HEK293 (cell line): Measurements from ENCODE around the gene HSF2BP.

ENCODE experiments used
- CTCF ChIA-PET: fragments of 350-600 bp; formaldehyde crosslinking; extraction: SDS; loops from one replicate; lab custom pipeline; 2021; ENCODE audit warnings: antibody characterized with exemption; lab: Yijun Ruan, JAX
- POLR2A ChIA-PET: fragments of 300-600 bp; formaldehyde crosslinking; extraction: SDS; loops from one replicate; lab custom pipeline; 2020; ENCODE audit warnings: antibody characterized with exemption, inconsistent platforms; lab: Yijun Ruan, JAX
- H3K27ac ChIP-seq: fragments of 200-500 bp; sonication (Bioruptor generic); 2 replicates; pipeline ENCODE4 v1.5.1; 2014; ENCODE audit warnings: low read depth, low read length, control low read depth, inconsistent platforms; ENCODE audit errors: extremely low read depth
- H3K36me3 ChIP-seq, 2 experiments: fragments of 200-500 bp in 1 of 2; sonication (Bioruptor generic) in 1 of 2; 1 replicate in 1 of 2; 2 replicates in 1 of 2; pipeline ENCODE4 v1.5.1; 2014 to 2017; ENCODE audit warnings: inconsistent platforms in 2 of 2, low read length in 2 of 2; ENCODE audit not compliant: control insufficient read depth in 2 of 2, insufficient read depth in 1 of 2
- H3K4me1 ChIP-seq: fragments of 200-500 bp; sonication (Bioruptor generic); 2 replicates; pipeline ENCODE4 v1.5.1; 2014; ENCODE audit warnings: mild to moderate bottlenecking, low read length, inconsistent platforms; ENCODE audit not compliant: control insufficient read depth, insufficient read depth
- H3K4me3 ChIP-seq: 2 replicates; pipeline ENCODE4 v1.5.1; 2011; ENCODE audit warnings: low read depth, mild to moderate bottlenecking, control low read depth, low read length, moderate library complexity
- H3K9me3 ChIP-seq: fragments of 200-500 bp; sonication (Bioruptor generic); 2 replicates; pipeline ENCODE4 v1.5.1; 2014; ENCODE audit warnings: low read depth, low read length, inconsistent platforms; ENCODE audit not compliant: control insufficient read depth, insufficient read depth
- EGR2 ChIP-seq: fragments of 450-650 bp; formaldehyde crosslinking; IDR thresholded peaks from 2 replicates; pipeline ENCODE4 v1.5.1; 2016; ENCODE audit warnings: low read depth, missing biosample characterization, missing genetic modification characterization
- FEZF1 ChIP-seq: fragments of 450-650 bp; formaldehyde crosslinking; IDR thresholded peaks from 2 replicates; pipeline ENCODE4 v1.5.1; 2016; ENCODE audit warnings: missing biosample characterization, missing genetic modification characterization
- GLIS1 ChIP-seq: fragments of 450-650 bp; formaldehyde crosslinking; IDR thresholded peaks from 2 replicates; pipeline ENCODE4 v1.5.1; 2016; ENCODE audit warnings: missing biosample characterization, missing genetic modification characterization
- KLF1 ChIP-seq: fragments of 450-650 bp; formaldehyde crosslinking; IDR thresholded peaks from 2 replicates; pipeline ENCODE4 v1.5.1; 2016; ENCODE audit warnings: missing biosample characterization, missing genetic modification characterization
- KLF8 ChIP-seq: fragments of 450-650 bp; formaldehyde crosslinking; IDR thresholded peaks from 2 replicates; pipeline ENCODE4 v1.5.1; 2016; ENCODE audit warnings: missing biosample characterization, missing genetic modification characterization
- KLF9 ChIP-seq: fragments of 450-650 bp; formaldehyde crosslinking; IDR thresholded peaks from 2 replicates; pipeline ENCODE4 v1.5.1; 2016; ENCODE audit warnings: missing biosample characterization, missing genetic modification characterization, low read depth
- PATZ1 ChIP-seq: fragments of 450-650 bp; formaldehyde crosslinking; IDR thresholded peaks from 2 replicates; pipeline ENCODE4 v1.5.1; 2016; ENCODE audit warnings: missing biosample characterization, missing genetic modification characterization
- SCRT2 ChIP-seq: fragments of 450-650 bp; formaldehyde crosslinking; IDR thresholded peaks from 2 replicates; pipeline ENCODE4 v1.5.1; 2016; ENCODE audit warnings: missing biosample characterization, missing genetic modification characterization
- SP2 ChIP-seq: fragments of 450-650 bp; formaldehyde crosslinking; IDR thresholded peaks from 2 replicates; pipeline ENCODE4 v1.5.1; 2016; ENCODE audit warnings: missing biosample characterization, missing genetic modification characterization
- TRIM28 ChIP-seq: IDR thresholded peaks from 2 replicates; pipeline ENCODE4 v1.6.1; 2011; ENCODE audit warnings: low read length, control low read depth, borderline replicate concordance
- YY1 ChIP-seq: fragments of 450-650 bp; formaldehyde crosslinking; IDR thresholded peaks from 2 replicates; pipeline ENCODE4 v1.5.1; 2018; ENCODE audit warnings: missing biosample characterization, missing genetic modification characterization
- ZBTB21 ChIP-seq: fragments of 450-650 bp; formaldehyde crosslinking; IDR thresholded peaks from 2 replicates; pipeline ENCODE4 v1.5.1; 2017; ENCODE audit warnings: missing biosample characterization, missing genetic modification characterization
- ZBTB44 ChIP-seq: fragments of 450-650 bp; IDR thresholded peaks from 2 replicates; pipeline ENCODE4 v1.5.1; 2018; ENCODE audit warnings: missing biosample characterization, mild to moderate bottlenecking, missing genetic modification characterization
- ZBTB7A ChIP-seq: fragments of 450-650 bp; formaldehyde crosslinking; IDR thresholded peaks from 2 replicates; pipeline ENCODE4 v1.5.1; 2016; ENCODE audit warnings: low read depth, missing biosample characterization, missing genetic modification characterization
- ZFP37 ChIP-seq: fragments of 450-650 bp; formaldehyde crosslinking; IDR thresholded peaks from 2 replicates; pipeline ENCODE4 v1.5.1; 2016; ENCODE audit warnings: missing biosample characterization, missing genetic modification characterization
- ZNF404 ChIP-seq: fragments of 450-650 bp; formaldehyde crosslinking; IDR thresholded peaks from 2 replicates; pipeline ENCODE4 v1.5.1; 2017; ENCODE audit warnings: missing biosample characterization, missing genetic modification characterization
- ZNF558 ChIP-seq: fragments of 450-650 bp; formaldehyde crosslinking; IDR thresholded peaks from 2 replicates; pipeline ENCODE4 v1.5.1; 2016; ENCODE audit warnings: missing biosample characterization, missing genetic modification characterization
- ZNF600 ChIP-seq: fragments of 450-650 bp; formaldehyde crosslinking; IDR thresholded peaks from 2 replicates; pipeline ENCODE4 v1.5.1; 2016; ENCODE audit warnings: missing biosample characterization, missing genetic modification characterization
- ZNF629 ChIP-seq: fragments of 450-650 bp; formaldehyde crosslinking; IDR thresholded peaks from 2 replicates; pipeline ENCODE4 v1.5.1; 2017; ENCODE audit warnings: missing biosample characterization, missing genetic modification characterization
- ZNF747 ChIP-seq: fragments of 450-650 bp; formaldehyde crosslinking; IDR thresholded peaks from 2 replicates; pipeline ENCODE4 v1.5.1; 2016; ENCODE audit warnings: missing biosample characterization, missing genetic modification characterization
- ZNF777 ChIP-seq: fragments of 450-650 bp; formaldehyde crosslinking; IDR thresholded peaks from 2 replicates; pipeline ENCODE4 v1.5.1; 2017; ENCODE audit warnings: missing biosample characterization, missing genetic modification characterization, borderline replicate concordance
- TF ChIP-seq, protein P1 (sequence below): fragments of 450-650 bp; formaldehyde crosslinking; IDR thresholded peaks from 2 replicates; pipeline ENCODE4 v1.5.1; 2016; ENCODE audit warnings: missing biosample characterization, missing genetic modification characterization
- TF ChIP-seq, protein P2 (sequence below): fragments of 450-650 bp; formaldehyde crosslinking; IDR thresholded peaks from 2 replicates; pipeline ENCODE4 v1.5.1; 2016; ENCODE audit warnings: missing biosample characterization, missing genetic modification characterization
- TF ChIP-seq, protein P3 (sequence below): fragments of 450-650 bp; formaldehyde crosslinking; IDR thresholded peaks from 2 replicates; pipeline ENCODE4 v1.5.1; 2016; ENCODE audit warnings: missing biosample characterization, missing genetic modification characterization
- TF ChIP-seq, protein P4 (sequence below): sonication (generic); formaldehyde crosslinking; IDR thresholded peaks from 2 replicates; pipeline ENCODE4 v1.8.1; 2022; ENCODE audit warnings: mild to moderate bottlenecking, moderate library complexity, missing genetic modification reagents
- TF ChIP-seq, protein P5 (sequence below): fragments of 450-650 bp; formaldehyde crosslinking; IDR thresholded peaks from 2 replicates; pipeline ENCODE4 v1.5.1; 2016; ENCODE audit warnings: missing biosample characterization, missing genetic modification characterization

HSF2BP gene

DNA sequence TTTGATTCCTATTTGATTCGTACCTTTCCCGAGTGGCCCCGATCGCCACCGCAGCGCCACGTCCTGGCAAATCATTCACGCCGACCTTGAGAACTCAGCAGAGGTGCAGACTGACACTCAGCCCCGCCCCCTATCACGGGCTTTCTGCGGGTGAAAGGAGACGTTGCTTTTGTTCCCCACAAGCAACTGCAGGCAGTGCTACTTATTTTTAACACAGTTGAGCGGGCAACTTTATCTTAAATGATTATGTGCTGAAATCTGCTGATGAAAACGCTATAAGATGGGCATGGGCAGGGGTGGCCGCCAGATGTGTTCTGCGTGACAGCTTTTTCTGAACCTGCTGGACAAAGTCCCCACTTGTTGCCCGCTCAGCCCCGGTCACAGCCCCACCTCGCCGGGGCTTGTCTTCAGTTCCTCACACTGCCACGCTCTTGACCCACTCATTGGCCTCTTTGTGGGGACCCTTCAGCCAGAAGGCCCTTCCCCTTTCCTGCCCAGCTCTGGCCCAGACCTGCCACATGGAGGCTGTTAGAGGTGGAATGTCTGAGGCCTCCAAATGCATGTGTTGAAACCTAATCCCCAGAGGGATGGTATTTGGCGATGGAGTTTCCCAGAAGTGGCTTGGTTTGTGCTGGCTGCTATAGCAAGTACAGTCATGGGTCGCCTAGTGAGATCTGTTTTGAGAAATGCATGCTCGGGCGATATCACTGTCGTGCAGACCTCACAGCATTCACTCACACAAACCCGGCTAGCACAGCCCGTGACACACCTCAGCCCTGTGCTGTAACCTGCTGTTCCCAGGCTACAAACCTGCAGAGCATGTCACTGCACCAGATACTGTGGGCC lies 44.0 kb upstream of the HSF2BP start (continued):
- TF ChIP-seq, protein P1, sequence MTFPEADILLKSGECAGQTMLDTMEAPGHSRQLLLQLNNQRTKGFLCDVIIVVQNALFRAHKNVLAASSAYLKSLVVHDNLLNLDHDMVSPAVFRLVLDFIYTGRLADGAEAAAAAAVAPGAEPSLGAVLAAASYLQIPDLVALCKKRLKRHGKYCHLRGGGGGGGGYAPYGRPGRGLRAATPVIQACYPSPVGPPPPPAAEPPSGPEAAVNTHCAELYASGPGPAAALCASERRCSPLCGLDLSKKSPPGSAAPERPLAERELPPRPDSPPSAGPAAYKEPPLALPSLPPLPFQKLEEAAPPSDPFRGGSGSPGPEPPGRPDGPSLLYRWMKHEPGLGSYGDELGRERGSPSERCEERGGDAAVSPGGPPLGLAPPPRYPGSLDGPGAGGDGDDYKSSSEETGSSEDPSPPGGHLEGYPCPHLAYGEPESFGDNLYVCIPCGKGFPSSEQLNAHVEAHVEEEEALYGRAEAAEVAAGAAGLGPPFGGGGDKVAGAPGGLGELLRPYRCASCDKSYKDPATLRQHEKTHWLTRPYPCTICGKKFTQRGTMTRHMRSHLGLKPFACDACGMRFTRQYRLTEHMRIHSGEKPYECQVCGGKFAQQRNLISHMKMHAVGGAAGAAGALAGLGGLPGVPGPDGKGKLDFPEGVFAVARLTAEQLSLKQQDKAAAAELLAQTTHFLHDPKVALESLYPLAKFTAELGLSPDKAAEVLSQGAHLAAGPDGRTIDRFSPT (tag by site-specific recombination), result no peak
- TF ChIP-seq, protein P2, sequence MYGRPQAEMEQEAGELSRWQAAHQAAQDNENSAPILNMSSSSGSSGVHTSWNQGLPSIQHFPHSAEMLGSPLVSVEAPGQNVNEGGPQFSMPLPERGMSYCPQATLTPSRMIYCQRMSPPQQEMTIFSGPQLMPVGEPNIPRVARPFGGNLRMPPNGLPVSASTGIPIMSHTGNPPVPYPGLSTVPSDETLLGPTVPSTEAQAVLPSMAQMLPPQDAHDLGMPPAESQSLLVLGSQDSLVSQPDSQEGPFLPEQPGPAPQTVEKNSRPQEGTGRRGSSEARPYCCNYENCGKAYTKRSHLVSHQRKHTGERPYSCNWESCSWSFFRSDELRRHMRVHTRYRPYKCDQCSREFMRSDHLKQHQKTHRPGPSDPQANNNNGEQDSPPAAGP (tag by site-specific recombination), result no peak
- TF ChIP-seq, protein P3, sequence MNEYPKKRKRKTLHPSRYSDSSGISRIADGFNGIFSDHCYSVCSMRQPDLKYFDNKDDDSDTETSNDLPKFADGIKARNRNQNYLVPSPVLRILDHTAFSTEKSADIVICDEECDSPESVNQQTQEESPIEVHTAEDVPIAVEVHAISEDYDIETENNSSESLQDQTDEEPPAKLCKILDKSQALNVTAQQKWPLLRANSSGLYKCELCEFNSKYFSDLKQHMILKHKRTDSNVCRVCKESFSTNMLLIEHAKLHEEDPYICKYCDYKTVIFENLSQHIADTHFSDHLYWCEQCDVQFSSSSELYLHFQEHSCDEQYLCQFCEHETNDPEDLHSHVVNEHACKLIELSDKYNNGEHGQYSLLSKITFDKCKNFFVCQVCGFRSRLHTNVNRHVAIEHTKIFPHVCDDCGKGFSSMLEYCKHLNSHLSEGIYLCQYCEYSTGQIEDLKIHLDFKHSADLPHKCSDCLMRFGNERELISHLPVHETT, result no peak
- TF ChIP-seq ZNF600 (tag by site-specific recombination) (no peak), ZBTB7A (tag by site-specific recombination) (no peak), ZNF404 (tag by site-specific recombination) (no peak), ZNF629 (tag by site-specific recombination) (no peak), ZNF747 (tag by site-specific recombination) (no peak), KLF1 (tag by site-specific recombination) (no peak), KLF9 (tag by site-specific recombination) (no peak), SCRT2 (peak; percentile 85), KLF8 (tag by site-specific recombination) (no peak), ZFP37 (tag by site-specific recombination) (no peak), GLIS1 (tag by site-specific recombination) (no peak), ZNF558 (tag by site-specific recombination) (no peak), TRIM28 (no peak), SP2 (tag by site-specific recombination) (no peak), ZBTB21 (tag by site-specific recombination) (no peak)
- TF ChIP-seq, protein P4, sequence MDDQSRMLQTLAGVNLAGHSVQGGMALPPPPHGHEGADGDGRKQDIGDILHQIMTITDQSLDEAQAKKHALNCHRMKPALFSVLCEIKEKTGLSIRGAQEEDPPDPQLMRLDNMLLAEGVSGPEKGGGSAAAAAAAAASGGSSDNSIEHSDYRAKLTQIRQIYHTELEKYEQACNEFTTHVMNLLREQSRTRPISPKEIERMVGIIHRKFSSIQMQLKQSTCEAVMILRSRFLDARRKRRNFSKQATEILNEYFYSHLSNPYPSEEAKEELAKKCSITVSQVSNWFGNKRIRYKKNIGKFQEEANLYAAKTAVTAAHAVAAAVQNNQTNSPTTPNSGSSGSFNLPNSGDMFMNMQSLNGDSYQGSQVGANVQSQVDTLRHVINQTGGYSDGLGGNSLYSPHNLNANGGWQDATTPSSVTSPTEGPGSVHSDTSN (CRISPR knock-in tag), result no peak
- TF ChIP-seq, protein P5, sequence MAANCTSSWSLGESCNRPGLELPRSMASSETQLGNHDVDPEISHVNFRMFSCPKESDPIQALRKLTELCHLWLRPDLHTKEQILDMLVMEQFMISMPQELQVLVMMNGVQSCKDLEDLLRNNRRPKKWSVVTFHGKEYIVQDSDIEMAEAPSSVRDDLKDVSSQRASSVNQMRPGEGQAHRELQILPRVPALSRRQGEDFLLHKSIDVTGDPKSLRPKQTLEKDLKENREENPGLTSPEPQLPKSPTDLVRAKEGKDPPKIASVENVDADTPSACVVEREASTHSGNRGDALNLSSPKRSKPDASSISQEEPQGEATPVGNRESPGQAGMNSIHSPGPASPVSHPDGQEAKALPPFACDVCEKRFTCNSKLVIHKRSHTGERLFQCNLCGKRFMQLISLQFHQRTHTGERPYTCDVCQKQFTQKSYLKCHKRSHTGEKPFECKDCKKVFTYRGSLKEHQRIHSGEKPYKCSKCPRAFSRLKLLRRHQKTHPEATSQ (tag by site-specific recombination), result no peak

DNA sequence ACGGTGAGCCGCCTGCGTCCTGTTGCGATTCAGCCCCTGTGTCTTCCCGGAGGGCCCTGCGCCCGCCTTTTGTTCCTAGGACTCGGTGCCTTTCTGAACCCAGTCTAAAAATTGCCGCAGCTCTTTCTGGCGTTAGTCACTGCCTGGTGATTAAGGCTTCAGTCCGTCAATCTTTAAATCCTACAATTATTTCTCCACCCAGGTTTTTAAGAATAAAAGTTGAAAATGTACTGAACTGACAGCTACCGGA lies 43.4 kb upstream of the HSF2BP start:
- Histone ChIP-seq H3K4me1 (no peaks in the 10 kb centered on the region), H3K36me3 (no peaks in the 10 kb centered on the region), H3K9me3 (no peaks in the 10 kb centered on the region), H3K27ac (no peak overlapping the region), H3K4me3 (no peak overlapping the region)
- ChIA-PET CTCF (interaction anchor here (2.3 kb wide), 1 partner anchor 26 kb away, joined by 12 read pairs; no protein-coding TSS in a partner anchor), POLR2A (no interaction called here)
- TF ChIP-seq YY1 (tag by site-specific recombination) (no peak), PATZ1 (tag by site-specific recombination) (no peak), ZNF777 (no peak), ZBTB44 (tag by site-specific recombination) (no peak), EGR2 (no peak), FEZF1 (no peak)
